Measurements from ENCODE around the gene PANX2.

- no peak for TF ChIP-seq CTCF (conservative IDR thresholded peaks at IDR 0.05; ENCODE audit: low read length)
- no peak for TF ChIP-seq EZH2phosphoT487 (IDR thresholded peaks at IDR 0.05; ENCODE audit: borderline replicate concordance, low read depth, low read length)
These were observed 20.1 kb upstream of the PANX2 start for GRCh38 chr22:50150161-50151129.

Measured in OCI-LY7 (cell line).